ENCODE data around the gene TRIM63. TPM values are rescaled to one million over a fixed set of nuclear protein-coding genes. Genes with fewer than 3 reads are reported as not detected.

Gene TRIM63
- total and polyA plus RNA-seq, 9 of the 15 experiments (the other 6 are each of a cell fraction or from before 2014, with no cell fraction given): 0.08 to 0.57 (median 0.36) TPM

DNA sequence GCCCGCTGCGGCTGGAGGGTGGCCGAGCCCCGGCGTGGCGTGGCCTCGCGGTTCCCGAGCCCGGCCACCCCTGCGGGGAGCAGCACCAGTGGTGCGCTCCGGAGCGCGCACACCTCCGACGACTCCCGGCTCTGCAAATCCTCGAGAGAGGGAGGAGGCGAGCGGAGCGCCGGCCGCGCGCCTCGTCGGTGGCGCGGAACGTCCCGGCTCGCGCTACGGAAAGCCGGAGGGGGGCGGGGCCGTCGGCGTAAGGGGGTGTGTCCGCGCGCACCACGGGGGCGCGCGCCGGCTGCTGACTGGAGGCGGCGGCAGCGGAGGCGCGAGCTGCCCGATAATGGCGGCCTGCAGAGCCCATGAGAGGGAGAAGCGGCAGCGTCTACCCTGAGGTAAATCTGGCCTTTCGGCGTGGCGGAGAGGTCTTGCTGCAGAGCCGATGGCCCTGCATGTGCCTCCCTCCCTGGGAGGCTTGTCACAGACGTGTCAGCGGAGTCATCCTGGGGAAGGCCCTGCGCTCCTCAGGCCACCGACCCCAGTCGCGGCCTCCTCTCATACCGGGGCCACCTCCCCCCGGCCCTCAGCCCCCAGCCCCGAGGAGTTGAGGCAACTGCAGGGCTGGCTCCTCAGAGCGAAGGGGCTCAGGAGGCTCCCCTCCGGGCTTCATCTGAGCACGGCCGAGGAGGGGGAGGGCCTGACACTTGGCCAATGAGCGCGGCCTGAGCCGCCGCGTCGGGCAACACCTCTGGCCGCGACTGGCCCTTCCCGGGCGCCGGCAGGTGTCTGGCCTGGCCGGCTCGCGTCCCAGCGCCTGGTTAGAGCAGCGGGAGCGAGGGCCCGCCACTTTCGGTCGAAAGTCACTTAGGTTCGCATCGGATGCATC lies 44.3 kb upstream of the TRIM63 start, which contains the start of gene PDIK1L (continued):
- TF ChIP-seq RREB1 (CRISPR knock-in tag; IDR thresholded peaks at IDR 0.05): peak; percentile 63; the same call in 1 of the 2 replicates
- peak; percentile 88 for TF ChIP-seq TCF7L2 (IDR thresholded peaks at IDR 0.05; ENCODE audit: low read depth, low read length)
- no peak for TF ChIP-seq XRCC3 (IDR thresholded peaks at IDR 0.05)
- no peak for TF ChIP-seq POLR3A (IDR thresholded peaks at IDR 0.05; ENCODE audit: borderline replicate concordance, extremely low read depth, insufficient read depth, insufficient read length)
- peak; percentile 75 for TF ChIP-seq SUPT5H (IDR thresholded peaks at IDR 0.05)
- no peak for TF ChIP-seq PML (IDR thresholded peaks at IDR 0.05; ENCODE audit: low read length)
- TF ChIP-seq, protein P1, sequence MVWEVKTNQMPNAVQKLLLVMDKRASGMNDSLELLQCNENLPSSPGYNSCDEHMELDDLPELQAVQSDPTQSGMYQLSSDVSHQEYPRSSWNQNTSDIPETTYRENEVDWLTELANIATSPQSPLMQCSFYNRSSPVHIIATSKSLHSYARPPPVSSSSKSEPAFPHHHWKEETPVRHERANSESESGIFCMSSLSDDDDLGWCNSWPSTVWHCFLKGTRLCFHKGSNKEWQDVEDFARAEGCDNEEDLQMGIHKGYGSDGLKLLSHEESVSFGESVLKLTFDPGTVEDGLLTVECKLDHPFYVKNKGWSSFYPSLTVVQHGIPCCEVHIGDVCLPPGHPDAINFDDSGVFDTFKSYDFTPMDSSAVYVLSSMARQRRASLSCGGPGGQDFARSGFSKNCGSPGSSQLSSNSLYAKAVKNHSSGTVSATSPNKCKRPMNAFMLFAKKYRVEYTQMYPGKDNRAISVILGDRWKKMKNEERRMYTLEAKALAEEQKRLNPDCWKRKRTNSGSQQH (CRISPR knock-in tag; IDR thresholded peaks at IDR 0.05): peak; percentile 87; the same call in 1 of the 2 replicates
- peak; percentile 47; the same call in 1 of the 2 replicates for TF ChIP-seq KLF1 (tag; IDR thresholded peaks at IDR 0.05)
- 0 out of 2 replicates have a peak, but pooled peaks have one; percentile 41 for TF ChIP-seq KAT7 (CRISPR knock-in tag; IDR thresholded peaks at IDR 0.05; ENCODE audit: borderline replicate concordance)
- no peak for TF ChIP-seq SRSF9 (IDR thresholded peaks at IDR 0.05; ENCODE audit: borderline replicate concordance, low read depth, low read length)
- TF ChIP-seq MXI1 (IDR thresholded peaks at IDR 0.05; ENCODE audit: low read depth, low read length): peak; percentile 90
- no peak for TF ChIP-seq ATF1 (CRISPR knock-in tag; IDR thresholded peaks at IDR 0.05)
- peak; percentile 72 for TF ChIP-seq ATF1 (tag; IDR thresholded peaks at IDR 0.05)
- TF ChIP-seq, protein P2, sequence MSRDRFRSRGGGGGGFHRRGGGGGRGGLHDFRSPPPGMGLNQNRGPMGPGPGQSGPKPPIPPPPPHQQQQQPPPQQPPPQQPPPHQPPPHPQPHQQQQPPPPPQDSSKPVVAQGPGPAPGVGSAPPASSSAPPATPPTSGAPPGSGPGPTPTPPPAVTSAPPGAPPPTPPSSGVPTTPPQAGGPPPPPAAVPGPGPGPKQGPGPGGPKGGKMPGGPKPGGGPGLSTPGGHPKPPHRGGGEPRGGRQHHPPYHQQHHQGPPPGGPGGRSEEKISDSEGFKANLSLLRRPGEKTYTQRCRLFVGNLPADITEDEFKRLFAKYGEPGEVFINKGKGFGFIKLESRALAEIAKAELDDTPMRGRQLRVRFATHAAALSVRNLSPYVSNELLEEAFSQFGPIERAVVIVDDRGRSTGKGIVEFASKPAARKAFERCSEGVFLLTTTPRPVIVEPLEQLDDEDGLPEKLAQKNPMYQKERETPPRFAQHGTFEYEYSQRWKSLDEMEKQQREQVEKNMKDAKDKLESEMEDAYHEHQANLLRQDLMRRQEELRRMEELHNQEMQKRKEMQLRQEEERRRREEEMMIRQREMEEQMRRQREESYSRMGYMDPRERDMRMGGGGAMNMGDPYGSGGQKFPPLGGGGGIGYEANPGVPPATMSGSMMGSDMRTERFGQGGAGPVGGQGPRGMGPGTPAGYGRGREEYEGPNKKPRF (IDR thresholded peaks at IDR 0.05; ENCODE audit: low read depth, low read length): no peak
- TF ChIP-seq ZKSCAN1 (IDR thresholded peaks at IDR 0.05; ENCODE audit: low read depth, low read length): peak; percentile 68; the same call in 1 of the 2 replicates
- no peak for TF ChIP-seq ZNF253 (CRISPR knock-in tag; conservative IDR thresholded peaks at IDR 0.05)
- TF ChIP-seq CBX2 (IDR thresholded peaks at IDR 0.05; ENCODE audit: insufficient read depth, low read length, poor library complexity, severe bottlenecking): no peak
- peak; percentile 48; the same call in 1 of the 2 replicates for TF ChIP-seq ELF4 (CRISPR knock-in tag; IDR thresholded peaks at IDR 0.05)
- TF ChIP-seq GATAD2A (IDR thresholded peaks at IDR 0.05): no peak
- no peak for TF ChIP-seq SNIP1 (IDR thresholded peaks at IDR 0.05; ENCODE audit: low read depth)
